Tibial artery (tissue), 4 donors: ENCODE results near the gene TWF2.

Experiments used
- DNase-seq, 2 donors: peaks; one replicate each; pipeline ENCODE4 v3.0.0-alpha.2; 2019
- H3K27ac ChIP-seq, 2 donors: fragments of 200-600 bp; sonication (generic) in 1 of 2; 1 replicate in 1 of 2; 2 replicates in 1 of 2; pipeline ENCODE4 v1.5.1; 2018 to 2019; ENCODE audit warnings: mild to moderate bottlenecking in 1 of 2
- H3K27me3 ChIP-seq, 2 donors: fragments of 200-600 bp; sonication (generic) in 1 of 2; one replicate each; pipeline versions ENCODE4 v1.5.1 to v1.6.0; 2016 to 2019
- H3K36me3 ChIP-seq, 3 donors: fragments of 200-600 bp; sonication (generic) in 2 of 3; one replicate each; pipeline ENCODE4 v1.5.1; 2016 to 2019; ENCODE audit warnings: mild to moderate bottlenecking in 2 of 3
- H3K4me1 ChIP-seq, 4 donors: fragments of 200-600 bp; sonication (generic) in 2 of 4; 1 replicate in 3 of 4; 2 replicates in 1 of 4; pipeline ENCODE4 v1.5.1; 2016 to 2019
- H3K4me3 ChIP-seq, 2 donors: fragments of 200-600 bp; sonication (generic) in 1 of 2; 1 replicate in 1 of 2; 2 replicates in 1 of 2; pipeline ENCODE4 v1.5.1; 2018 to 2019; ENCODE audit warnings: mild to moderate bottlenecking in 2 of 2
- H3K9me3 ChIP-seq, 3 donors: fragments of 200-600 bp; sonication (generic) in 1 of 3; one replicate each; pipeline ENCODE4 v1.5.1; 2016 to 2019
- CTCF ChIP-seq, 2 experiments: fragments of 200-600 bp in 1 of 2; fragments of 450-650 bp in 1 of 2; IDR thresholded peaks; one replicate each; pipeline ENCODE4 v1.5.1; 2017 to 2019; ENCODE audit warnings: antibody characterized with exemption in 2 of 2, mild to moderate bottlenecking in 1 of 2, moderate library complexity in 1 of 2
- intact Hi-C: fragments of 100-400 bp; cut with DNase I; formaldehyde crosslinking; loops from one replicate; pipeline ENCODE4 v1.15.0; 2023; ENCODE audit warnings: low total_unique reads

Gene TWF2

GRCh38 chr3:52220380-52221026, 18.5 kb downstream of the TWF2 start:
- Histone ChIP-seq H3K27me3 (no peaks in the 10 kb centered on the region), H3K36me3 (peaks cover 0 to 13% (median 4%) of the 10 kb centered on the region in 3 donors), H3K4me3 (no peak overlapping the region), H3K9me3 (no peaks in the 10 kb centered on the region), H3K27ac (no peak overlapping the region), H3K4me1 (peaks cover 0 to 52% (median 5%) of the 10 kb centered on the region in 4 donors)
- intact Hi-C loops = no loop called here
- peak; percentile 87 to 93 for TF ChIP-seq CTCF (IDR thresholded peaks at IDR 0.05)
- DNase-seq = peak; percentile 83 to 90

GRCh38 chr3:52218937-52219650, 19.9 kb downstream of the TWF2 start:
- peaks cover 0 to 52% (median 5%) of the 10 kb centered on the region in 4 donors for H3K4me1 ChIP-seq
- H3K4me3 ChIP-seq = no peak overlapping the region
- TF ChIP-seq CTCF (IDR thresholded peaks at IDR 0.05) = no peak
- intact Hi-C loops = no loop called here
- no peaks in the 10 kb centered on the region for H3K27me3 ChIP-seq
- no peak for DNase-seq
- no peak overlapping the region for H3K27ac ChIP-seq
- peaks cover 2 to 27% (median 18%) of the 10 kb centered on the region in 3 donors for H3K36me3 ChIP-seq
- H3K9me3 ChIP-seq = no peaks in the 10 kb centered on the region

- Histone ChIP-seq H3K4me3 (no peak overlapping the region), H3K4me1 (peaks cover 0 to 52% (median 5%) of the 10 kb centered on the region in 4 donors), H3K9me3 (no peaks in the 10 kb centered on the region), H3K27me3 (no peaks in the 10 kb centered on the region), H3K27ac (no peak overlapping the region), H3K36me3 (peaks cover 9 to 30% (median 25%) of the 10 kb centered on the region in 3 donors)
- no peak for TF ChIP-seq CTCF (IDR thresholded peaks at IDR 0.05)
- intact Hi-C loops = no loop called here
- DNase-seq = no peak
Measured at GRCh38 chr3:52218454-52218853, 20.5 kb downstream of the TWF2 start.

- no peak overlapping the region for H3K27ac ChIP-seq
- peaks cover 0 to 52% (median 5%) of the 10 kb centered on the region in 4 donors for H3K4me1 ChIP-seq
- peaks cover 11 to 32% (median 26%) of the 10 kb centered on the region in 3 donors for H3K36me3 ChIP-seq
- H3K4me3 ChIP-seq = no peak overlapping the region
- no peaks in the 10 kb centered on the region for H3K27me3 ChIP-seq
- H3K9me3 ChIP-seq = no peaks in the 10 kb centered on the region
- no peak for DNase-seq
- intact Hi-C loops = no loop called here
- no peak for TF ChIP-seq CTCF (IDR thresholded peaks at IDR 0.05)
Measured at GRCh38 chr3:52218026-52218425, 20.9 kb downstream of the TWF2 start.

- Histone ChIP-seq H3K27me3 (no peaks in the 10 kb centered on the region), H3K9me3 (no peaks in the 10 kb centered on the region), H3K36me3 (peaks cover 17 to 37% (median 32%) of the 10 kb centered on the region in 3 donors), H3K27ac (peak overlapping the region in 1 of 2 donors; percentile 9), H3K4me3 (no peak overlapping the region), H3K4me1 (peaks cover 0 to 52% (median 5%) of the 10 kb centered on the region in 4 donors)
- intact Hi-C loops = no loop called here
- no peak for TF ChIP-seq CTCF (IDR thresholded peaks at IDR 0.05)
- DNase-seq = no peak
Measured at GRCh38 chr3:52217409-52217805, 21.6 kb downstream of the TWF2 start.
